Stimulated activated CD8-positive, alpha-beta memory T cell treated with anti-CD3 and anti-CD28 coated beads, Interleukin-12 subunit alpha, Interleukin-12 subunit beta, amount 100 ng/mL, for 24 hours (primary cell): ENCODE data around the gene ODF2.
A peak's percentile ranks its signal among the peaks of the same experiment; 100 is the strongest.
"Not testable (repeated sequence)": the region's sequence is repeated elsewhere in the genome, so short reads cannot be mapped to it uniquely, and the experiment has no call there.

Experiments used
- DNase-seq: peaks from one replicate; pipeline ENCODE4 v3.0.0-alpha.2; 2020; ENCODE audit errors: extremely low read depth

ODF2 gene

GRCh38 chr9:128455849-128456612 is at the start of gene ODF2:
TSS of gene ODF2 (plus strand) at chr9:128456006. CDS start at chr9:128456092, 86 bp downstream.
- peak; percentile 98 for DNase-seq

- DNase-seq = no peak
Observed at GRCh38 chr9:128406848-128407391, 48.9 kb upstream of the ODF2 start.

GRCh38 chr9:128408963-128409431 is 46.8 kb upstream of the ODF2 start:
- DNase-seq = no peak

GRCh38 chr9:128409450-128409849 is 46.4 kb upstream of the ODF2 start:
- DNase-seq = no peak

GRCh38 chr9:128409978-128410377 is 45.8 kb upstream of the ODF2 start:
- no peak for DNase-seq

- no peak for DNase-seq
Observed at GRCh38 chr9:128411364-128412119, 44.3 kb upstream of the ODF2 start.

- no peak for DNase-seq
Observed at GRCh38 chr9:128412120-128412790, 43.6 kb upstream of the ODF2 start.

GRCh38 chr9:128413728-128414127 is 42.1 kb upstream of the ODF2 start:
- DNase-seq = not testable (repeated sequence)

GRCh38 chr9:128414461-128414860 is 41.3 kb upstream of the ODF2 start:
- DNase-seq = no peak

- no peak for DNase-seq
Observed at GRCh38 chr9:128415281-128415680, 40.5 kb upstream of the ODF2 start.

GRCh38 chr9:128416014-128416413 is 39.8 kb upstream of the ODF2 start:
- no peak for DNase-seq

- no peak for DNase-seq
Observed at GRCh38 chr9:128416432-128417019, 39.3 kb upstream of the ODF2 start.

GRCh38 chr9:128419061-128419925 is 36.5 kb upstream of the ODF2 start:
- no peak for DNase-seq

- DNase-seq = no peak
Observed at GRCh38 chr9:128420060-128420650, 35.7 kb upstream of the ODF2 start.

GRCh38 chr9:128420651-128421481 is 34.9 kb upstream of the ODF2 start, which contains the start of gene CERCAM:
TSS of gene CERCAM (plus strand) at chr9:128420857. CDS start at chr9:128420878, 21 bp downstream.
- DNase-seq = no peak

GRCh38 chr9:128421482-128421996 is 34.3 kb upstream of the ODF2 start:
- DNase-seq = no peak

GRCh38 chr9:128422022-128422782 is 33.6 kb upstream of the ODF2 start:
- DNase-seq = not testable (repeated sequence)

GRCh38 chr9:128422783-128423150 is 33.0 kb upstream of the ODF2 start:
- no peak for DNase-seq
